ENCODE measurements around the gene ZNF606. TPM values are rescaled to one million over a fixed set of nuclear protein-coding genes. Genes with fewer than 3 reads are reported as not detected.

Gene ZNF606
- polyA plus RNA-seq = 1 to 10 TPM; 4.6 to 7.2 TPM

GRCh38 chr19:58002384-58003173, at the start of gene ZNF606:
Gene ZNF606 (minus strand): TSS chr19:58002820. CDS start chr19:58001319, 1,501 bp downstream.
- Histone ChIP-seq H3K36me3 (ENCODE audit: control insufficient read depth in 2 of 2, insufficient read depth in 2 of 2, low read length in 1 of 2) (peaks cover 12 to 24% of the 10 kb centered on the region in 2 donors), H3K9me3 (ENCODE audit: control insufficient read depth in 2 of 2, insufficient read depth in 1 of 2, low read depth in 1 of 2, low read length in 1 of 2) (peaks cover 26 to 38% of the 10 kb centered on the region in 2 donors), H3K4me1 (ENCODE audit: control insufficient read depth in 2 of 2, insufficient read depth in 2 of 2, low read length in 1 of 2) (peaks cover 0 to 4% of the 10 kb centered on the region in 2 donors), H3K27ac (ENCODE audit: low read depth in 2 of 2, low read length in 1 of 2) (peak within 1 kb of the TSS; percentile 87 to 92), H3K27me3 (ENCODE audit: control insufficient read depth in 1 of 2, insufficient read depth in 2 of 2, low read length in 2 of 2) (no peaks in the 10 kb centered on the region), H3K4me3 (ENCODE audit: low read depth in 1 of 2, low read length in 2 of 2) (peak within 1 kb of the TSS; percentile 69 to 75)
- 0 to 1% methylated on average over 80 to 91 of the region's 91 CpGs for WGBS, 2 donors

- 96 to 97% methylated on average over 16 of the region's 16 CpGs for WGBS, 2 donors
Observed at GRCh38 chr19:58052256-58052655, 49.6 kb upstream of the ZNF606 start.

DNA sequence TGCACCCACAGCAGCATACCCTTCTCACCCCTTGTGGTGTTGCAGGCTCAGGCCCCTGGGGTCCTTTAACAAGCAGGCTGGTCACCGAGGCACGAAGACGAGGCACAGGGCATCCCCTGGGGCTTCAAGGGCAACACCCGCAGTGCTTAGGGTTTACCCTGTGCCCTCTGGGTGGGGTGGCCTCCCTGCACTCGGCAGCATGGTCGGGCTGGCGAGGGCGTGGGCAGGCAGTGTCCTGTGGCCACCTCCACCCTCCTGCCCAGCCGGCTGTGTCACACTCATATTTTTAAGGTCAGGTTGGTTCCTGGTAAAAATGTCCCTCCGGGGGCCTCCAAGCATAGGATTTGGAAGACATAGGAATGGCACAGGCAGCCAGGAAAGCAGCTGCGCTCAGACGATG, 45.1 kb upstream of the ZNF606 start:
- Histone ChIP-seq H3K27me3 (ENCODE audit: control insufficient read depth in 1 of 2, insufficient read depth in 2 of 2, low read length in 2 of 2) (no peaks in the 10 kb centered on the region), H3K4me3 (ENCODE audit: low read depth in 1 of 2, low read length in 2 of 2) (no peak overlapping the region), H3K4me1 (ENCODE audit: control insufficient read depth in 2 of 2, insufficient read depth in 2 of 2, low read length in 1 of 2) (no peaks in the 10 kb centered on the region), H3K36me3 (ENCODE audit: control insufficient read depth in 2 of 2, insufficient read depth in 2 of 2, low read length in 1 of 2) (no peaks in the 10 kb centered on the region), H3K27ac (ENCODE audit: low read depth in 2 of 2, low read length in 1 of 2) (no peak overlapping the region), H3K9me3 (ENCODE audit: control insufficient read depth in 2 of 2, insufficient read depth in 1 of 2, low read depth in 1 of 2, low read length in 1 of 2) (peaks cover 33 to 64% of the 10 kb centered on the region in 2 donors)
- WGBS, 2 donors = 92 to 94% methylated on average over 12 of the region's 12 CpGs

More at GRCh38 chr19:58052256-58052655, 49.6 kb upstream of the ZNF606 start:
- H3K27me3 ChIP-seq (ENCODE audit: control insufficient read depth in 1 of 2, insufficient read depth in 2 of 2, low read length in 2 of 2) = no peaks in the 10 kb centered on the region
- no peak overlapping the region for H3K27ac ChIP-seq (ENCODE audit: low read depth in 2 of 2, low read length in 1 of 2)
- no peak overlapping the region for H3K4me3 ChIP-seq (ENCODE audit: low read depth in 1 of 2, low read length in 2 of 2)
- peaks cover 14 to 55% of the 10 kb centered on the region in 2 donors for H3K9me3 ChIP-seq (ENCODE audit: control insufficient read depth in 2 of 2, insufficient read depth in 1 of 2, low read depth in 1 of 2, low read length in 1 of 2)
- H3K4me1 ChIP-seq (ENCODE audit: control insufficient read depth in 2 of 2, insufficient read depth in 2 of 2, low read length in 1 of 2) = no peaks in the 10 kb centered on the region
- no peaks in the 10 kb centered on the region for H3K36me3 ChIP-seq (ENCODE audit: control insufficient read depth in 2 of 2, insufficient read depth in 2 of 2, low read length in 1 of 2)

- Histone ChIP-seq H3K27ac (ENCODE audit: low read depth in 2 of 2, low read length in 1 of 2) (no peak overlapping the region), H3K36me3 (ENCODE audit: control insufficient read depth in 2 of 2, insufficient read depth in 2 of 2, low read length in 1 of 2) (no peaks in the 10 kb centered on the region), H3K27me3 (ENCODE audit: control insufficient read depth in 1 of 2, insufficient read depth in 2 of 2, low read length in 2 of 2) (no peaks in the 10 kb centered on the region), H3K4me3 (ENCODE audit: low read depth in 1 of 2, low read length in 2 of 2) (no peak overlapping the region), H3K9me3 (ENCODE audit: control insufficient read depth in 2 of 2, insufficient read depth in 1 of 2, low read depth in 1 of 2, low read length in 1 of 2) (peaks cover 35 to 60% of the 10 kb centered on the region in 2 donors), H3K4me1 (ENCODE audit: control insufficient read depth in 2 of 2, insufficient read depth in 2 of 2, low read length in 1 of 2) (no peaks in the 10 kb centered on the region)
- 84 to 89% methylated on average over 7 of the region's 7 CpGs for WGBS, 2 donors
Observed at GRCh38 chr19:58046856-58047255, 44.2 kb upstream of the ZNF606 start.

DNA sequence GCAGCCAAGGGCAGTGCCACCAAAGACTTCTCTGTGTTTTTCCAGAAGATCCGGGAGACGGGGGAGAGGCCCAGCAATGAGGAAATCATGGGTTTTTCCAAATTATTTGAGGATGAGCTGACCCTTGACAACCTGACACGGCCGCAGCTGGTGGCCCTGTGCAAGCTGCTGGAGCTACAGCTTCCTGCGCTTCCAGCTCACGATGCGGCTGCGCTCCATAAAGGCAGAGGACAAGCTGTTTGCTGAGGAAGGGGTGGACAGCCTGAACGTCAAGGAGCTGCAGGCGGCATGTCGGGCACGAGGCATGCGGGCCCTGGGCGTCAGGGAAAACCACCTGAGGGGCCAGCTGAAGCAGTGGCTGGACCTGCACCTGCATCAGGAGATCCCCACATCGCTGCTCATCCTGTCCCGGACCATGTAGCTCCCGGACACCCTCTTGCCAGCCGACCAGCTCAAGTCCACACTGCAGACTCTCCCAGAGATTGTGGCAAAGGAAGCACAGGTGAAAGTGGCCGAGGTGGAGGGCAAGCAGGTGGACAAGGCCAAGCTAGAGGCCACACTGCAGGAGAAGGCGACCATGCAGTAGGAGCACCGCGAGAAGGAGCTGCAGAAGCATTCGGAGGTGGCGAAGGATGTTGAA, 42.9 kb upstream of the ZNF606 start:
- peaks cover 42 to 62% of the 10 kb centered on the region in 2 donors for H3K9me3 ChIP-seq (ENCODE audit: control insufficient read depth in 2 of 2, insufficient read depth in 1 of 2, low read depth in 1 of 2, low read length in 1 of 2)
- no peaks in the 10 kb centered on the region for H3K4me1 ChIP-seq (ENCODE audit: control insufficient read depth in 2 of 2, insufficient read depth in 2 of 2, low read length in 1 of 2)
- H3K27me3 ChIP-seq (ENCODE audit: control insufficient read depth in 1 of 2, insufficient read depth in 2 of 2, low read length in 2 of 2) = no peaks in the 10 kb centered on the region
- H3K4me3 ChIP-seq (ENCODE audit: low read depth in 1 of 2, low read length in 2 of 2) = no peak overlapping the region
- H3K36me3 ChIP-seq (ENCODE audit: control insufficient read depth in 2 of 2, insufficient read depth in 2 of 2, low read length in 1 of 2) = no peaks in the 10 kb centered on the region
- 93 to 94% methylated on average over 24 of the region's 24 CpGs for WGBS, 2 donors
- no peak overlapping the region for H3K27ac ChIP-seq (ENCODE audit: low read depth in 2 of 2, low read length in 1 of 2)

DNA sequence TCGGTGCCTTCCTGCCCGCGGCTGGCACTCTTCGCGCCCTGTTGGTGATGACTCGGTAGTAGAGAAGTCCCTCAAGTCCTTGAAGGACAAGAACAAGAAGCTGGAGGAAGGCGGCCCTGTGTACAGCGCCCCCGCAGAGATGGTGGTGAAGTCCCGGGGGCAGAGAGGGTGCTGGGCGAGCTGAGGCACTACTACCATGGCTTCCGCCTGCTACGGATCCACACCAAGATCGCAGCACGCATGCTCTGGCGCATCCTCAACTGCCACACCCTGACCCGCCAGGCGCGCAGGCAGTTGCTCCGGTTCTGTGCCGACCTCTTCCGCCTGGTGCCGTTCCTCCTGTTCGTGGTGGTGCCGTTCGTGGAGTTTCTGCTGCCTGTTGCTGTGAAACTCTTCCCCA, 42.3 kb upstream of the ZNF606 start:
- Histone ChIP-seq H3K4me3 (ENCODE audit: low read depth in 1 of 2, low read length in 2 of 2) (no peak overlapping the region), H3K27ac (ENCODE audit: low read depth in 2 of 2, low read length in 1 of 2) (no peak overlapping the region), H3K36me3 (ENCODE audit: control insufficient read depth in 2 of 2, insufficient read depth in 2 of 2, low read length in 1 of 2) (no peaks in the 10 kb centered on the region), H3K27me3 (ENCODE audit: control insufficient read depth in 1 of 2, insufficient read depth in 2 of 2, low read length in 2 of 2) (no peaks in the 10 kb centered on the region), H3K4me1 (ENCODE audit: control insufficient read depth in 2 of 2, insufficient read depth in 2 of 2, low read length in 1 of 2) (no peaks in the 10 kb centered on the region), H3K9me3 (ENCODE audit: control insufficient read depth in 2 of 2, insufficient read depth in 1 of 2, low read depth in 1 of 2, low read length in 1 of 2) (peaks cover 47 to 68% of the 10 kb centered on the region in 2 donors)
- 92 to 96% methylated on average over 26 of the region's 26 CpGs for WGBS, 2 donors

DNA sequence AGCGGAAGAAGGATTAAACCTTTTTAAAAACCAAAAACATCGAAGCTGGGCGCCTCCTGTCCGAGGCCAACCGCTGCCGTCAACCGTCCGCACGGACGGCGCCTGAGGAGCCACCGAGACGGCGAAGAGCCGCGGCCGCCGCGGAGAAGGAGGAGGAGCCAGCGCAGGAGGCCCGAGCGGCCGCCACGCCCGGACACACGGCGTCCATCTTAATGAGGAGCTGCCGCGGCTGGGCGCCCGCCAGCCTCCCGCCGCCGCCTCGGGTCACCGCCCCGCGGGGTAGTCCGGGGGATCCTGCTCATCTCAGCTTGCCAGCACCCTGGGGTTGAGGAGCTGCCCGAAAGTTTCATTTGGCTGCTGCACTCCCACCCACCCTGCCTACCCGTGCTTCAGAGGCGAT, 41.8 kb upstream of the ZNF606 start:
- 61 to 74% methylated on average over 39 to 41 of the region's 42 CpGs for WGBS, 2 donors

GRCh38 chr19:58042495-58043340, 40.1 kb upstream of the ZNF606 start:
- H3K4me1 ChIP-seq (ENCODE audit: control insufficient read depth in 2 of 2, insufficient read depth in 2 of 2, low read length in 1 of 2) = no peaks in the 10 kb centered on the region
- peaks cover 49 to 70% of the 10 kb centered on the region in 2 donors for H3K9me3 ChIP-seq (ENCODE audit: control insufficient read depth in 2 of 2, insufficient read depth in 1 of 2, low read depth in 1 of 2, low read length in 1 of 2)
- whole genome bisulfite sequencing, 2 donors = 42 to 44% methylated on average over 53 to 54 of the region's 54 CpGs

More for the DNA sequence above, 41.8 kb upstream of the ZNF606 start:
- Histone ChIP-seq H3K4me1 (ENCODE audit: control insufficient read depth in 2 of 2, insufficient read depth in 2 of 2, low read length in 1 of 2) (no peaks in the 10 kb centered on the region), H3K4me3 (ENCODE audit: low read depth in 1 of 2, low read length in 2 of 2) (no peak overlapping the region), H3K27ac (ENCODE audit: low read depth in 2 of 2, low read length in 1 of 2) (no peak overlapping the region), H3K27me3 (ENCODE audit: control insufficient read depth in 1 of 2, insufficient read depth in 2 of 2, low read length in 2 of 2) (no peaks in the 10 kb centered on the region), H3K36me3 (ENCODE audit: control insufficient read depth in 2 of 2, insufficient read depth in 2 of 2, low read length in 1 of 2) (no peaks in the 10 kb centered on the region), H3K9me3 (ENCODE audit: control insufficient read depth in 2 of 2, insufficient read depth in 1 of 2, low read depth in 1 of 2, low read length in 1 of 2) (peaks cover 44 to 66% of the 10 kb centered on the region in 2 donors)

GRCh38 chr19:58040751-58041525, 38.3 kb upstream of the ZNF606 start:
- 82 to 84% methylated on average over 21 of the region's 21 CpGs for WGBS, 2 donors
- H3K4me3 ChIP-seq (ENCODE audit: low read depth in 1 of 2, low read length in 2 of 2) = no peak overlapping the region
- no peak overlapping the region for H3K27ac ChIP-seq (ENCODE audit: low read depth in 2 of 2, low read length in 1 of 2)
- peaks cover 35 to 62% of the 10 kb centered on the region in 2 donors for H3K9me3 ChIP-seq (ENCODE audit: control insufficient read depth in 2 of 2, insufficient read depth in 1 of 2, low read depth in 1 of 2, low read length in 1 of 2)
- H3K27me3 ChIP-seq (ENCODE audit: control insufficient read depth in 1 of 2, insufficient read depth in 2 of 2, low read length in 2 of 2) = no peaks in the 10 kb centered on the region
- H3K4me1 ChIP-seq (ENCODE audit: control insufficient read depth in 2 of 2, insufficient read depth in 2 of 2, low read length in 1 of 2) = no peaks in the 10 kb centered on the region
- no peaks in the 10 kb centered on the region for H3K36me3 ChIP-seq (ENCODE audit: control insufficient read depth in 2 of 2, insufficient read depth in 2 of 2, low read length in 1 of 2)

More at GRCh38 chr19:58042495-58043340, 40.1 kb upstream of the ZNF606 start:
- H3K36me3 ChIP-seq (ENCODE audit: control insufficient read depth in 2 of 2, insufficient read depth in 2 of 2, low read length in 1 of 2) = no peaks in the 10 kb centered on the region
- H3K27me3 ChIP-seq (ENCODE audit: control insufficient read depth in 1 of 2, insufficient read depth in 2 of 2, low read length in 2 of 2) = no peaks in the 10 kb centered on the region
- no peak overlapping the region for H3K4me3 ChIP-seq (ENCODE audit: low read depth in 1 of 2, low read length in 2 of 2)
- no peak overlapping the region for H3K27ac ChIP-seq (ENCODE audit: low read depth in 2 of 2, low read length in 1 of 2)
